ENCODE results near the gene WSCD1. TPM values are rescaled to one million over a fixed set of nuclear protein-coding genes. Genes with fewer than 3 reads are reported as not detected.

The WSCD1 gene
- total and polyA plus RNA-seq, 2 donors (not counting 3 experiments of a cell fraction or from before 2014, with no cell fraction given) = 21.5 to 49.4 TPM

DNA sequence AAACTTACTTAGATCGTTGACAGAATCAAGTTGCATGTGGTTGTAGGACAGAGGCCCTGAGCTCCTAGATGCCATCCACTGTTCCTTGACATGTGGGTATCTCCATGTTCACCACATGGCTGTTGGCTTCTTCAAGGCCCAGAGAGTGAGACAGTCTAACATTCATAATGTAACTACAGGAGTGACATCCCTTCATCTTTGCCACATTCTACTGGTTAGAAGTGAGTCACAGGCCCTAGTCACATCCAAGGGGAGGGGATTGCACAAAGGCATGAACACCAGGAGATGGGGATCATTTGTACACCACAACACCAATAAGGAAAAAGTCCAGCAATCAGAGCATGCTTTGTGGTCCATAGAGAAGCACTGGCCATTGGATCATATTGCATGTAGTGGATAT is 56.6 kb downstream of the WSCD1 start:
- no peaks in the 10 kb centered on the region for H4K20me1 ChIP-seq (replicated peaks; ENCODE audit: control insufficient read depth, extremely low read depth, insufficient read depth, low read length)
- H3K27me3 ChIP-seq (ENCODE audit: control insufficient read depth in 2 of 2, insufficient read depth in 2 of 2, low read length in 2 of 2) = no peaks in the 10 kb centered on the region
- H3K36me3 ChIP-seq (ENCODE audit: control insufficient read depth in 2 of 2, extremely low read depth in 1 of 2, insufficient read depth in 2 of 2, low read length in 2 of 2) = no peaks in the 10 kb centered on the region
- no peak overlapping the region for H3K27ac ChIP-seq (ENCODE audit: insufficient read depth, low read depth, low read length)
- no peak overlapping the region for H3K9ac ChIP-seq (replicated peaks; ENCODE audit: extremely low read depth, insufficient read depth, low read length)
- no peaks in the 10 kb centered on the region for H3K9me3 ChIP-seq (replicated peaks; ENCODE audit: control insufficient read depth, insufficient read depth, low read length)
- ChIA-PET CTCF (no interaction called here), POLR2A (no interaction called here)
- FAIRE-seq (no peak), DNase-seq (ENCODE audit: low read depth, low spot score) (no peak)
- no peaks in the 10 kb centered on the region for H3K4me1 ChIP-seq (ENCODE audit: control insufficient read depth, extremely low read depth, insufficient read depth, low read length)
- dilution Hi-C loops (cut with MboI; ENCODE audit: extremely low pct_ligation_motif_present, low sequenced_read_pairs) = no loop called here
- intact Hi-C loops (cut with micrococcal nuclease) = no loop called here
- no peaks in the 10 kb centered on the region for H3K9me1 ChIP-seq (replicated peaks; ENCODE audit: control insufficient read depth, extremely low read depth, insufficient read depth, low read length)
- H3K4me3 ChIP-seq (replicated peaks in 1 of 3; ENCODE audit: insufficient read depth in 1 of 3, low read depth in 1 of 3, low read length in 3 of 3) = no peak overlapping the region
- TF ChIP-seq FOS (IDR thresholded peaks at IDR 0.05; ENCODE audit: borderline replicate concordance, insufficient read depth, low read length) (no peak), EZH2 (IDR thresholded peaks at IDR 0.05; ENCODE audit: borderline replicate concordance, low read depth, low read length, severe bottlenecking) (no peak), JUN (IDR thresholded peaks at IDR 0.05; ENCODE audit: borderline replicate concordance, insufficient read depth, insufficient read length, low read depth) (no peak), POLR2AphosphoS5 (IDR thresholded peaks at IDR 0.05; ENCODE audit: insufficient read depth, low read depth, low read length) (no peak), MYC (IDR thresholded peaks at IDR 0.05; ENCODE audit: low read depth, low read length) (no peak), GATA2 (IDR thresholded peaks at IDR 0.05; ENCODE audit: insufficient read depth, insufficient read length, low read depth, low read length) (no peak), POLR2A (IDR thresholded peaks at IDR 0.05; ENCODE audit: low read depth, low read length) (no peak)
- TF ChIP-seq, protein P1, sequence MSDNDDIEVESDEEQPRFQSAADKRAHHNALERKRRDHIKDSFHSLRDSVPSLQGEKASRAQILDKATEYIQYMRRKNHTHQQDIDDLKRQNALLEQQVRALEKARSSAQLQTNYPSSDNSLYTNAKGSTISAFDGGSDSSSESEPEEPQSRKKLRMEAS (IDR thresholded peaks at IDR 0.05; ENCODE audit: insufficient read depth, insufficient read length) = no peak
- TF ChIP-seq, protein P2, sequence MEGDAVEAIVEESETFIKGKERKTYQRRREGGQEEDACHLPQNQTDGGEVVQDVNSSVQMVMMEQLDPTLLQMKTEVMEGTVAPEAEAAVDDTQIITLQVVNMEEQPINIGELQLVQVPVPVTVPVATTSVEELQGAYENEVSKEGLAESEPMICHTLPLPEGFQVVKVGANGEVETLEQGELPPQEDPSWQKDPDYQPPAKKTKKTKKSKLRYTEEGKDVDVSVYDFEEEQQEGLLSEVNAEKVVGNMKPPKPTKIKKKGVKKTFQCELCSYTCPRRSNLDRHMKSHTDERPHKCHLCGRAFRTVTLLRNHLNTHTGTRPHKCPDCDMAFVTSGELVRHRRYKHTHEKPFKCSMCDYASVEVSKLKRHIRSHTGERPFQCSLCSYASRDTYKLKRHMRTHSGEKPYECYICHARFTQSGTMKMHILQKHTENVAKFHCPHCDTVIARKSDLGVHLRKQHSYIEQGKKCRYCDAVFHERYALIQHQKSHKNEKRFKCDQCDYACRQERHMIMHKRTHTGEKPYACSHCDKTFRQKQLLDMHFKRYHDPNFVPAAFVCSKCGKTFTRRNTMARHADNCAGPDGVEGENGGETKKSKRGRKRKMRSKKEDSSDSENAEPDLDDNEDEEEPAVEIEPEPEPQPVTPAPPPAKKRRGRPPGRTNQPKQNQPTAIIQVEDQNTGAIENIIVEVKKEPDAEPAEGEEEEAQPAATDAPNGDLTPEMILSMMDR (IDR thresholded peaks at IDR 0.05; ENCODE audit: extremely low read depth in 1 of 2, insufficient read depth in 1 of 2, low read depth in 1 of 2, low read length in 2 of 2) = no peak
- H2AFZ ChIP-seq (ENCODE audit: low read depth, low read length) = no peak overlapping the region
- no peaks in the 10 kb centered on the region for H3K79me2 ChIP-seq (ENCODE audit: control insufficient read depth, insufficient read depth, low read length)
- no TSS peak for BruUV-seq (replicated peaks)
- no peak overlapping the region for H3K4me2 ChIP-seq (ENCODE audit: insufficient read depth, low read length)

Data from endothelial cell of umbilical vein (primary cell).